ENCODE measurements around the gene PSG2.
"Not testable (repeated sequence)": the region's sequence is repeated elsewhere in the genome, so short reads cannot be mapped to it uniquely, and the experiment has no call there.

Gene PSG2

DNA sequence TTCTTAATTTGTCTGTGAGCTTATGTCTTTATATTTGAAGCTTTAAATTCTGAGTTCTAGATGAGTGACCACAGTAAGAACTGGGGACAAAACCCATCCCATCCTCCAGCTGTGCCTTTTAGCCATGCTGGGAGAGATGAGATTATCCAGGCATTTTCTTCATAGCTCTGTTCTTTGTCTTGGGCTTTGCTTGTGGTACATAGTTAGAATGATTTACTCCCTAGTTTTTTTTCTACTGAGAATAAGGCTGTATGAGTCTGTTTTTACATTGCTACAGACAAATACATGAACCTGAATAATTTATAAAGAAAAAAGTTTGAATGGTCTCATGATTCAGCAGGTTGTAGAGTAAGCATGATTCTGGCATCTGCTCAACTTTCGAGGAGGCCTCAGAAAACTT, 24.9 kb upstream of the PSG2 start:
- not testable (repeated sequence) for H3K27ac ChIP-seq (ENCODE audit: low read depth, low read length, poor library complexity, severe bottlenecking); H3K9me2 ChIP-seq (ENCODE audit: low read depth, low read length); H3K4me3 ChIP-seq (ENCODE audit: low read depth, low read length, poor library complexity, severe bottlenecking); H3K36me3 ChIP-seq (ENCODE audit: insufficient read depth, low read length); H4K20me1 ChIP-seq (ENCODE audit: insufficient read depth, low read length); H3K27me3 ChIP-seq (ENCODE audit: insufficient read depth, low read length); H3K9ac ChIP-seq (ENCODE audit: low read length); H3F3A ChIP-seq (ENCODE audit: insufficient read depth, low read length); H3K79me2 ChIP-seq (ENCODE audit: insufficient read depth, low read length); H3K4me1 ChIP-seq (ENCODE audit: insufficient read depth, low read length, severe bottlenecking); H3K9me3 ChIP-seq (ENCODE audit: low read length); H2AFZ ChIP-seq (ENCODE audit: low read length); H3K4me2 ChIP-seq (ENCODE audit: low read length)

DNA sequence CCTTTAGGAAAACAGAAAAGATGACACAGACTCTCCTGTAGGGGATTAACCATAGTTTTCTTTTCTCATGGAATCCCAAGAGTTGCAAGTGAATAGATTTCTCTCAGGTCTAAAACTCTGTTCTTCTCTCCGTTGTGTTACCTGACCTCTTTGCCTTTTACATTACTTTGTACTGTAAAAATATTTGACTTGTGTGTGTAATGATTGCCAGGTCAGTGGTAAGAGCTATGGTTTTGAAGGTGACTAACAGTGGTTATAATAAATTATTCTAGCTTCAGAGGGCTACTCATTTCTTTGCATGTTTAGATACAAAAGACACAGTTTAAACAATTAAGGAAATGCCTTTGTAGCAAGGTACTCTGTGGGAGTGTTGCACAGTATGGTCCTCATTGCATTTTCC, 23.0 kb upstream of the PSG2 start:
- H3K4me3 ChIP-seq (ENCODE audit: low read depth, low read length, poor library complexity, severe bottlenecking), result no peak overlapping the region
- H3F3A ChIP-seq (ENCODE audit: insufficient read depth, low read length), result no peaks in the 10 kb centered on the region
- H3K79me2 ChIP-seq (ENCODE audit: insufficient read depth, low read length), result no peaks in the 10 kb centered on the region
- TF ChIP-seq, protein P1, sequence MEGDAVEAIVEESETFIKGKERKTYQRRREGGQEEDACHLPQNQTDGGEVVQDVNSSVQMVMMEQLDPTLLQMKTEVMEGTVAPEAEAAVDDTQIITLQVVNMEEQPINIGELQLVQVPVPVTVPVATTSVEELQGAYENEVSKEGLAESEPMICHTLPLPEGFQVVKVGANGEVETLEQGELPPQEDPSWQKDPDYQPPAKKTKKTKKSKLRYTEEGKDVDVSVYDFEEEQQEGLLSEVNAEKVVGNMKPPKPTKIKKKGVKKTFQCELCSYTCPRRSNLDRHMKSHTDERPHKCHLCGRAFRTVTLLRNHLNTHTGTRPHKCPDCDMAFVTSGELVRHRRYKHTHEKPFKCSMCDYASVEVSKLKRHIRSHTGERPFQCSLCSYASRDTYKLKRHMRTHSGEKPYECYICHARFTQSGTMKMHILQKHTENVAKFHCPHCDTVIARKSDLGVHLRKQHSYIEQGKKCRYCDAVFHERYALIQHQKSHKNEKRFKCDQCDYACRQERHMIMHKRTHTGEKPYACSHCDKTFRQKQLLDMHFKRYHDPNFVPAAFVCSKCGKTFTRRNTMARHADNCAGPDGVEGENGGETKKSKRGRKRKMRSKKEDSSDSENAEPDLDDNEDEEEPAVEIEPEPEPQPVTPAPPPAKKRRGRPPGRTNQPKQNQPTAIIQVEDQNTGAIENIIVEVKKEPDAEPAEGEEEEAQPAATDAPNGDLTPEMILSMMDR (IDR thresholded peaks at IDR 0.05; ENCODE audit: low read length), result no peak
- TF ChIP-seq EZH2 (IDR thresholded peaks at IDR 0.05; ENCODE audit: borderline replicate concordance, low read length), result no peak
- no peak overlapping the region for H3K27ac ChIP-seq (ENCODE audit: low read depth, low read length, poor library complexity, severe bottlenecking)
- H2AFZ ChIP-seq (ENCODE audit: low read length), result no peak overlapping the region
- no peaks in the 10 kb centered on the region; the same call in 1 of the 2 replicates for H3K9me3 ChIP-seq (ENCODE audit: low read length)
- H3K36me3 ChIP-seq (ENCODE audit: insufficient read depth, low read length), result no peaks in the 10 kb centered on the region
- no peaks in the 10 kb centered on the region for H3K27me3 ChIP-seq (ENCODE audit: insufficient read depth, low read length)
- no peaks in the 10 kb centered on the region for H3K9me2 ChIP-seq (ENCODE audit: low read depth, low read length)
- H3K9ac ChIP-seq (ENCODE audit: low read length), result no peak overlapping the region
- H3K4me2 ChIP-seq (ENCODE audit: low read length), result no peak overlapping the region
- no peaks in the 10 kb centered on the region for H3K4me1 ChIP-seq (ENCODE audit: insufficient read depth, low read length, severe bottlenecking)
- H4K20me1 ChIP-seq (ENCODE audit: insufficient read depth, low read length), result no peaks in the 10 kb centered on the region

DNA sequence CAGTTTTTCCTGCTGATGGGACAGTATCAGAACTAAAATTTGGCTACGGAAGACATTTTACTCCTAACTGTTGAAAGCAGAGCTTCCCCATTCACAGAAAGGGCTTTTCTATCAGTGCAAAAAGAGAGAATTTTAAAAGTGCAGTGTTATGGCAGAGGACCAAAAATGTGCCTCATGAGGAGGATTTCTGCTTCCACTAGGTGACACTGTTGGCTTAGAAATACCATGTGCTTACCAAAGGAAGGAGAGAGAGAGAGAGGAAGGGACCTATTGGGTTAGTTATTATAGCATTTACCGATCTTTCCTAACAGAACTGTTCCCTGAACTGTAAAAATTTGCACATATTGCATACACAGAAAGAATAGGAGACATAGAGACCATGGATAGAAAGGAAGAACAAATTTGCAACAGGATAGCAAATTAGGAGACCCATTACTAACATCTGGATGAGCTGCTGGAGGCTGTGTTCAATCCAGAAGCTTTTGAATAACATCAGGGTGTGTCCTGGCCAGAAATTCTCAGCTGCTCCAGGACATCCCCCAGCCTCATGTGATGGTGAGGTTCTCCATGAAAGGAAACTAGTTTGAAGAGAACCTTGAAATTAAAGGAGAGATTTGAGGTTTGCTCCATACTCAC, 21.8 kb upstream of the PSG2 start:
- not testable (repeated sequence) for H3K9ac ChIP-seq (ENCODE audit: low read length); H3K79me2 ChIP-seq (ENCODE audit: insufficient read depth, low read length); H3K4me2 ChIP-seq (ENCODE audit: low read length); H3K27ac ChIP-seq (ENCODE audit: low read depth, low read length, poor library complexity, severe bottlenecking); H3K4me1 ChIP-seq (ENCODE audit: insufficient read depth, low read length, severe bottlenecking); H3K36me3 ChIP-seq (ENCODE audit: insufficient read depth, low read length); H3K27me3 ChIP-seq (ENCODE audit: insufficient read depth, low read length); H2AFZ ChIP-seq (ENCODE audit: low read length); H3K4me3 ChIP-seq (ENCODE audit: low read depth, low read length, poor library complexity, severe bottlenecking); H4K20me1 ChIP-seq (ENCODE audit: insufficient read depth, low read length); H3K9me3 ChIP-seq (ENCODE audit: low read length); H3K9me2 ChIP-seq (ENCODE audit: low read depth, low read length); H3F3A ChIP-seq (ENCODE audit: insufficient read depth, low read length)
- TF ChIP-seq, protein P1 (IDR thresholded peaks at IDR 0.05; ENCODE audit: low read length), result peak; percentile 23; the same call in 1 of the 2 replicates

DNA sequence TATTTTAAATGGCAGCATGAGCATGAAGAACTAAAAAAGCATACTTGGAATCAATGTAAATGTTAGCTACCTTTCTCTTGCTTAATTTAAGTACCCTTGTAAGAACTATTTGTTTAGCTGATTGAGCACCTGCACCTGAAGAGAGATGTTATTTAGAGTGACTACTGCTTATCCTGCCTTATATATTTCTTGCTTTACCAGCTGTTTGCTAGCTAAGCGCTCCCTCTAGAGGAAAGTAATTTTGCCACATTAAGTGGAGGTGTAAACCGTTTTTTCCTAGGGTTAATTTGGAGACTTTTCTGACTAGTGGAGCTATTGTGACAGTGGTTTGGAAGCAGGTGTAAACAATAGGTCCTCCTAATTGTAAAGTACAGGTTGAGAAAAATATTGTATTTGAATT, 19.4 kb upstream of the PSG2 start:
- TF ChIP-seq EZH2 (IDR thresholded peaks at IDR 0.05; ENCODE audit: borderline replicate concordance, low read length), result no peak
- TF ChIP-seq, protein P1 (IDR thresholded peaks at IDR 0.05; ENCODE audit: low read length), result no peak; the same call in 1 of the 2 replicates
- Histone ChIP-seq H3K9ac (ENCODE audit: low read length) (no peak overlapping the region), H3K36me3 (ENCODE audit: insufficient read depth, low read length) (no peaks in the 10 kb centered on the region), H3K4me2 (ENCODE audit: low read length) (no peak overlapping the region), H3K9me3 (ENCODE audit: low read length) (no peaks in the 10 kb centered on the region; the same call in 1 of the 2 replicates), H3K4me3 (ENCODE audit: low read depth, low read length, poor library complexity, severe bottlenecking) (no peak overlapping the region), H3K27ac (ENCODE audit: low read depth, low read length, poor library complexity, severe bottlenecking) (no peak overlapping the region), H3F3A (ENCODE audit: insufficient read depth, low read length) (no peaks in the 10 kb centered on the region), H3K9me2 (ENCODE audit: low read depth, low read length) (no peaks in the 10 kb centered on the region), H3K4me1 (ENCODE audit: insufficient read depth, low read length, severe bottlenecking) (no peaks in the 10 kb centered on the region), H4K20me1 (ENCODE audit: insufficient read depth, low read length) (no peaks in the 10 kb centered on the region), H3K27me3 (ENCODE audit: insufficient read depth, low read length) (no peaks in the 10 kb centered on the region), H2AFZ (ENCODE audit: low read length) (no peak overlapping the region), H3K79me2 (ENCODE audit: insufficient read depth, low read length) (no peaks in the 10 kb centered on the region)

DNA sequence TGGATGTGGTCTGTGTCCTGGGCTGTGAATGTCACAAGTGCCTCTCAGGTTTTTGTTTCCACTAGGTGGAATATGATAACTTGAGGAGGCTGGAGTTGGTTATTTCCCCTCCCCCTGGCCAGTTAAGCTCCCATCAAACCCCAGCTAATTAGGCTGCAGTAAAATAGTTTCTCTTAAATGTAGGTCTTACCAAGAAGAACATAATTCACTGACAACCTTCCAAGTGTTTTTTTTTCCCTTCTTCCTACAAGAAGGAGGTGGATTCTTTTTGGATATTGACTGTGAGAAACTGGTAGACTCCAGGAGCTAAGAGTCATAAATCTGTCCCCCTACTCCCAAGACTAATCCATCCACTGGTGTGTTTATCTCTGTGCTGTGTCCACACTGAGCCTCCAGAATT, 15.9 kb upstream of the PSG2 start:
- H3F3A ChIP-seq (ENCODE audit: insufficient read depth, low read length); H3K4me1 ChIP-seq (ENCODE audit: insufficient read depth, low read length, severe bottlenecking); H4K20me1 ChIP-seq (ENCODE audit: insufficient read depth, low read length); H3K4me2 ChIP-seq (ENCODE audit: low read length); H3K36me3 ChIP-seq (ENCODE audit: insufficient read depth, low read length); H3K9me3 ChIP-seq (ENCODE audit: low read length); H3K9me2 ChIP-seq (ENCODE audit: low read depth, low read length); H3K4me3 ChIP-seq (ENCODE audit: low read depth, low read length, poor library complexity, severe bottlenecking); H2AFZ ChIP-seq (ENCODE audit: low read length); H3K9ac ChIP-seq (ENCODE audit: low read length); H3K27ac ChIP-seq (ENCODE audit: low read depth, low read length, poor library complexity, severe bottlenecking); H3K27me3 ChIP-seq (ENCODE audit: insufficient read depth, low read length); H3K79me2 ChIP-seq (ENCODE audit: insufficient read depth, low read length): not testable (repeated sequence)
